ENCODE data around the gene FNIP2.
"Not testable (repeated sequence)": the region's sequence is repeated elsewhere in the genome, so short reads cannot be mapped to it uniquely, and the experiment has no call there.

Gene FNIP2

GRCh38 chr4:158865520-158866177, 96.8 kb downstream of the FNIP2 start:
- in situ Hi-C loops (cut with MboI; ENCODE audit: low sequenced_read_pairs): no loop called here

- in situ Hi-C loops (cut with MboI; ENCODE audit: low sequenced_read_pairs): no loop called here
Observed at GRCh38 chr4:158869001-158869400, 100.2 kb downstream of the FNIP2 start.

- in situ Hi-C loops (cut with MboI; ENCODE audit: low sequenced_read_pairs): no loop called here
Observed at GRCh38 chr4:158869761-158870160, 100.9 kb downstream of the FNIP2 start.

GRCh38 chr4:158870282-158870625, 101.4 kb downstream of the FNIP2 start:
- in situ Hi-C loops (cut with MboI; ENCODE audit: low sequenced_read_pairs): no loop called here

GRCh38 chr4:158870626-158871334, 102.0 kb downstream of the FNIP2 start:
- in situ Hi-C loops (cut with MboI; ENCODE audit: low sequenced_read_pairs): no loop called here

GRCh38 chr4:158871335-158871724, 102.5 kb downstream of the FNIP2 start:
- in situ Hi-C loops (cut with MboI; ENCODE audit: low sequenced_read_pairs): no loop called here

- in situ Hi-C loops (cut with MboI; ENCODE audit: low sequenced_read_pairs): no loop called here
Observed at GRCh38 chr4:158873795-158874401, 105.1 kb downstream of the FNIP2 start.

GRCh38 chr4:158875026-158875425, 106.2 kb downstream of the FNIP2 start:
- in situ Hi-C loops (cut with MboI; ENCODE audit: low sequenced_read_pairs): no loop called here

GRCh38 chr4:158875455-158875854, 106.6 kb downstream of the FNIP2 start:
- in situ Hi-C loops (cut with MboI; ENCODE audit: low sequenced_read_pairs): no loop called here

GRCh38 chr4:158877069-158877468, 108.2 kb downstream of the FNIP2 start:
- in situ Hi-C loops (cut with MboI; ENCODE audit: low sequenced_read_pairs): no loop called here

- in situ Hi-C loops (cut with MboI; ENCODE audit: low sequenced_read_pairs): not testable (repeated sequence)
Observed at GRCh38 chr4:158882142-158882541, 113.3 kb downstream of the FNIP2 start.

- in situ Hi-C loops (cut with MboI; ENCODE audit: low sequenced_read_pairs): no loop called here
Observed at GRCh38 chr4:158884280-158884679, 115.5 kb downstream of the FNIP2 start.

- in situ Hi-C loops (cut with MboI; ENCODE audit: low sequenced_read_pairs): no loop called here
Observed at GRCh38 chr4:158885564-158885963, 116.7 kb downstream of the FNIP2 start.

- in situ Hi-C loops (cut with MboI; ENCODE audit: low sequenced_read_pairs): no loop called here
Observed at GRCh38 chr4:158890294-158890693, 121.5 kb downstream of the FNIP2 start.

- in situ Hi-C loops (cut with MboI; ENCODE audit: low sequenced_read_pairs): no loop called here
Observed at GRCh38 chr4:158891256-158891655, 122.4 kb downstream of the FNIP2 start.

- in situ Hi-C loops (cut with MboI; ENCODE audit: low sequenced_read_pairs): no loop called here
Observed at GRCh38 chr4:158894826-158895225, 126.0 kb downstream of the FNIP2 start.

GRCh38 chr4:158895797-158896576, 127.2 kb downstream of the FNIP2 start:
- in situ Hi-C loops (cut with MboI; ENCODE audit: low sequenced_read_pairs): no loop called here

GRCh38 chr4:158896577-158897238, 127.9 kb downstream of the FNIP2 start:
- in situ Hi-C loops (cut with MboI; ENCODE audit: low sequenced_read_pairs): not testable (repeated sequence)

- in situ Hi-C loops (cut with MboI; ENCODE audit: low sequenced_read_pairs): not testable (repeated sequence)
Observed at GRCh38 chr4:158900408-158900807, 131.6 kb downstream of the FNIP2 start.

GRCh38 chr4:158902280-158903078, 133.7 kb downstream of the FNIP2 start:
- in situ Hi-C loops (cut with MboI; ENCODE audit: low sequenced_read_pairs): not testable (repeated sequence)

All from hTERT RPE-1 (cell line).